CD4-positive, alpha-beta memory T cell (primary cell): ENCODE results near the gene APOBEC3B. TPM values are rescaled to one million over a fixed set of nuclear protein-coding genes. Genes with fewer than 3 reads are reported as not detected.
"Not testable (repeated sequence)": the region's sequence is repeated elsewhere in the genome, so short reads cannot be mapped to it uniquely, and the experiment has no call there.

Experiments
- CTCF ChIA-PET: fragments of 350-600 bp; sonication (Branson Sonifier 250); formaldehyde crosslinking; loops from one replicate; lab custom pipeline; 2021; ENCODE audit warnings: inconsistent platforms; ENCODE audit not compliant: partially characterized antibody; lab: Charles Lee
- POLR2A ChIA-PET: fragments of 350-600 bp; sonication (Branson Sonifier 250); formaldehyde crosslinking; loops from one replicate; lab custom pipeline; 2021; ENCODE audit not compliant: partially characterized antibody; lab: Charles Lee
- DNase-seq, 5 donors: peaks; one replicate each; pipeline versions ENCODE4 v3.0.0 to v3.0.0-alpha.2; 2020 to 2022; ENCODE audit warnings: mixed read lengths in 1 of 5
- H3K27ac ChIP-seq: one replicate; pipeline ENCODE4 v1.7.0; 2013; ENCODE audit warnings: low read depth, low read length
- H3K27me3 ChIP-seq: 2 replicates; pipeline ENCODE4 v1.7.0; 2013; ENCODE audit warnings: mild to moderate bottlenecking, low read length, moderate library complexity; ENCODE audit not compliant: insufficient read depth
- H3K36me3 ChIP-seq: 2 replicates; pipeline ENCODE4 v1.7.0; 2013; ENCODE audit warnings: mild to moderate bottlenecking, low read length, moderate library complexity; ENCODE audit not compliant: insufficient read depth
- H3K4me1 ChIP-seq: 2 replicates; pipeline ENCODE4 v1.7.0; 2013; ENCODE audit warnings: mild to moderate bottlenecking, low read length, moderate library complexity; ENCODE audit not compliant: insufficient read depth
- H3K4me3 ChIP-seq, 2 donors: one replicate each; pipeline ENCODE4 v1.7.0; 2013; ENCODE audit warnings: low read length in 2 of 2, mild to moderate bottlenecking in 1 of 2
- H3K9me3 ChIP-seq, 2 donors: one replicate each; pipeline ENCODE4 v1.7.0; 2013; ENCODE audit warnings: low read length in 2 of 2, control low read depth in 1 of 2; ENCODE audit not compliant: control insufficient read depth in 1 of 2
- H3K27ac Mint-ChIP-seq, 7 donors: one replicate each; pipeline ENCODE4 v1.8.0; 2020 to 2021; ENCODE audit warnings: mixed read lengths in 7 of 7, mild to moderate bottlenecking in 6 of 7, inconsistent platforms in 3 of 7, moderate library complexity in 3 of 7
- H3K27me3 Mint-ChIP-seq, 2 donors: one replicate each; pipeline ENCODE4 v1.8.0; 2020 to 2021; ENCODE audit warnings: mixed read lengths in 2 of 2
- H3K36me3 Mint-ChIP-seq, 2 donors: one replicate each; pipeline ENCODE4 v1.8.0; 2020 to 2021; ENCODE audit warnings: mixed read lengths in 2 of 2, inconsistent platforms in 1 of 2, mild to moderate bottlenecking in 1 of 2
- H3K4me1 Mint-ChIP-seq, 4 donors: one replicate each; pipeline ENCODE4 v1.8.0; 2020 to 2021; ENCODE audit warnings: mixed read lengths in 4 of 4, mild to moderate bottlenecking in 1 of 4
- H3K4me3 Mint-ChIP-seq, 8 donors: one replicate each; pipeline ENCODE4 v1.8.0; 2020 to 2021; ENCODE audit warnings: mixed read lengths in 8 of 8, mild to moderate bottlenecking in 7 of 8, moderate library complexity in 6 of 8, inconsistent platforms in 3 of 8
- H3K9me3 Mint-ChIP-seq, 8 donors: one replicate each; pipeline ENCODE4 v1.8.0; 2020 to 2021; ENCODE audit warnings: mixed read lengths in 8 of 8, mild to moderate bottlenecking in 5 of 8, inconsistent platforms in 3 of 8, moderate library complexity in 1 of 8
- intact Hi-C: fragments of 100-400 bp; cut with micrococcal nuclease; formaldehyde crosslinking; loops from one replicate; pipeline ENCODE4 v1.15.1; 2023
- polyA plus RNA-seq, 2 donors: library from polyadenylated mRNA; unstranded; fragments of 300-500 nt; fragmentation: Illumina TruSeq; gene quantifications; one replicate each; pipeline ENCODE4 v1.2.3, GENCODE V29; 2021
- total RNA-seq, 2 experiments: library from RNA; stranded (reverse); gene quantifications; one replicate each; pipeline ENCODE4 v1.2.3, GENCODE V29; 2021

Gene APOBEC3B
- total and polyA plus RNA-seq, 4 experiments from 2014 or later, result 0.31 to 1.3 (median 0.48) TPM

DNA sequence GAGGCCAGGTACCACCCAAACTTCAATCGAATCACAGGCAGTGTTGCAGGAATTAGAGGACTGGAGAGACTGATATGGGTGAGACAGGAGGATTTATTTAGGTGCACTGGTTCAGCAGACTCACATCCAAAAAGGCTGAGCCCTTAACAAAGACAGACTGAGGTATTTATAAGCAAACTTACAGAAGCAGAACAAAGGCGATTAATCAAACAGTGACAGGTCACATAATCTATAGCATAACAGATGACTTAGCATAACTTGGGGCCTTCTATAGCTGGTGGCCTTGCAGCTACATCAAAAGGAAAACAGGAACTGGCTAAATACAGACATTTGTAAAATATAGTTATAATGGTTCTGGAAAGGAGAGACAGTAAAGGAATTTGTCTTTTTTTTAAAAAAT, 2.1 kb downstream of the APOBEC3B start:
- ChIA-PET POLR2A (interaction anchor here (0.9 to 1.8 kb wide), 3 partner anchors 19 to 113 kb away, joined by 3 to 7 read pairs (median 4); no protein-coding TSS in a partner anchor), CTCF (interaction anchor here (1.8 to 4.1 kb wide), 2 partner anchors 10 to 19 kb away, joined by 10 to 18 read pairs; no protein-coding TSS in a partner anchor)
- H3K9me3 Mint-ChIP-seq, result peaks cover 0 to 16% (median 4%) of the 10 kb centered on the region in 8 donors
- Histone ChIP-seq H3K9me3 (no peaks in the 10 kb centered on the region), H3K4me1 (peaks cover 60% of the 10 kb centered on the region), H3K27ac (peak overlapping the region; percentile 30), H3K27me3 (no peaks in the 10 kb centered on the region), H3K36me3 (no peaks in the 10 kb centered on the region), H3K4me3 (no peak overlapping the region)
- intact Hi-C loops, result loop anchor here (2.0 kb wide), 1 partner anchor 19 kb away; no protein-coding TSS in a partner anchor
- no peaks in the 10 kb centered on the region for H3K27me3 Mint-ChIP-seq
- H3K4me3 Mint-ChIP-seq, result peak overlapping the region in 5 of 8 donors; percentile 11 to 54 (median 28)
- no peak for DNase-seq
- H3K27ac Mint-ChIP-seq, result peak overlapping the region in 6 of 7 donors; percentile 77 to 97 (median 86)
- H3K36me3 Mint-ChIP-seq, result peaks cover 0 to 7% of the 10 kb centered on the region in 2 donors
- H3K4me1 Mint-ChIP-seq, result peaks cover 34 to 72% (median 42%) of the 10 kb centered on the region in 4 donors

DNA sequence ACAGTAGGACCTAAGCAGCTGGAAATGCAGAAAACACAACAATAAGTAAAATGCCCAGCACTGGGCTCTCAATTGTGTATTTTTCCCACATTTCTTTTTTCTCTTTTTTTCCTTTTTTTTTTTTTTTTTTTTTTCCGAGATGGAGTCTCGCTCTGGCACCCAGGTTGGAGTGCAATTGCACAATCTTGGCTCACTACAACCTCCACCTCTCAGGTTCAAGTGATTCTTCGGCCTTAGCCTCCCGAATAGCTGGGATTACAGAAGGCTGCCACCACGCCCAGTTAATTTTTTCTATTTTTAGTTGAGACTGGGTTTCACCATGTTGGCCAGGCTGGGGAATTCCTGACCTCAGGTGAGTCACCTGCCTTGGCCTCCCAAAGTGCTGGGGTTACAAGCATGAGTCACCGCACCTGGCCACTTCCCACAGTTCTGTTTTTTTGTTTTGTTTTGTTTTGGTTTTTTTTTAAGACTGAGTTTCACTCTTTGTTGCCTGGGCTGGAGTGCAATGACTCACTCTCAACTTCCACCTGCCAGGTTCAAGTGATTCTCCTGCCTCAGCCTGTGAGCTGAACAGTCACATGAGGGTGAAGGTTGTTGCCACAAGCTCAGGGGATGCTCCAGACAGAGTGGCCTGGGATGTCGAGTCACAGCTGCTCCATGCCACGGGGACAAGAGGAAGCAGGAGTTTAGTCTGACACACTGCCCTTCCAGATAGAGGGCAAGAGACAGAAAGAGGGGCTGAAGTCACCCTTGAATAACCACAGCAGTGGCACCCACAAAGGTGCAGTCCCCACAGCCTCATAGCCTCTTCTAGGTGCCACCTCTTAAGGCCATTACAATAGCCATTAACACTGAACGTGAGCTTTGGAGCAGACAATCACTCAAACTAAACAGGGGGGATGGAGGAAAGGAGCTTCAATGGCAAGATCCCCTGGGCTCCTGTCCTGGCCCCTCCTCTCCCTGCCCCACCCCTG, 2.9 kb downstream of the APOBEC3B start:
- peaks cover 68% of the 10 kb centered on the region for H3K4me1 ChIP-seq

DNA sequence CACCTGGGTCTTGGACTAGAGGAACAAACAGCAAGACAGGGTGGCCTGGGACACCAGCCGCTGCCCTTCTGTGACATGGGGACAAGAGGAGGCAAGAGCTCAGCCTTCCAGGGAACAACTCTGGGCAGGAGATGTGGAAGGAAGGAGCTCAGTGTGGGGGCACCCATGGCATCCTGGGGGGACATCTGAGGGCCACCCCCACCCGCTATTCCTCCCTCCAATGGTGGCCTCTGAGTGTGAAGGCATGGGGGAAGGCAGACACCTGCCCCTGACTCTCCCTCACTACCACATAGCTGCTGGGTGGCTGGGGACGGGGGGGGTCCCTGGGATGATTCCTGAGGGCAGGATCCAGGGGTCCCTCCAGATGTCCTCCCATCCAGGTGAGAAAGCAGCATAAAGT, 4.5 kb downstream of the APOBEC3B start:
- Histone ChIP-seq H3K4me3 (no peak overlapping the region), H3K4me1 (peaks cover 68% of the 10 kb centered on the region), H3K27ac (no peak overlapping the region), H3K36me3 (no peaks in the 10 kb centered on the region), H3K9me3 (no peaks in the 10 kb centered on the region), H3K27me3 (no peaks in the 10 kb centered on the region)
- intact Hi-C loops, result loop anchor here (5.0 kb wide), 1 partner anchor 279 kb away; the partner anchor contains the start of gene GTPBP1
- POLR2A ChIA-PET, result no interaction called here
- Mint-ChIP-seq H3K9me3 (peaks cover 0 to 16% (median 4%) of the 10 kb centered on the region in 8 donors), H3K4me1 (peaks cover 36 to 80% (median 45%) of the 10 kb centered on the region in 4 donors), H3K27me3 (no peaks in the 10 kb centered on the region), H3K27ac (peak overlapping the region in 5 of 7 donors; percentile 25 to 85 (median 57)), H3K4me3 (peak overlapping the region in 1 of 8 donors; percentile 46), H3K36me3 (peaks cover 0 to 7% of the 10 kb centered on the region in 2 donors)
- DNase-seq, result no peak
- CTCF ChIA-PET, result interaction anchor here (1.0 kb wide), 1 partner anchor 17 kb away, joined by 3 read pairs; no protein-coding TSS in a partner anchor

More for the DNA sequence above, 2.9 kb downstream of the APOBEC3B start:
- peak overlapping the region in 7 of 8 donors; percentile 51 to 82 (median 67) for H3K4me3 Mint-ChIP-seq
- CTCF ChIA-PET, result interaction anchor here (1.8 to 4.1 kb wide), 2 partner anchors 11 to 18 kb away, joined by 10 to 18 read pairs; no protein-coding TSS in a partner anchor
- not testable (repeated sequence) for H3K36me3 Mint-ChIP-seq, H3K27me3 ChIP-seq, H3K4me3 ChIP-seq, H3K27me3 Mint-ChIP-seq, H3K9me3 ChIP-seq, H3K36me3 ChIP-seq
- peak; percentile 76 to 97 (median 89) for DNase-seq
- intact Hi-C loops, result loop anchor here (1.0 to 5.0 kb wide), 4 partner anchors 18 to 278 kb away; partner anchors contain the start of genes CBX6 and GTPBP1
- peaks cover 0 to 16% (median 4%) of the 10 kb centered on the region in 8 donors for H3K9me3 Mint-ChIP-seq
- peak overlapping the region; percentile 89 to 98 (median 96) for H3K27ac Mint-ChIP-seq
- POLR2A ChIA-PET, result interaction anchor here (0.9 to 1.8 kb wide), 3 partner anchors 18 to 114 kb away, joined by 3 to 7 read pairs (median 4); no protein-coding TSS in a partner anchor
- H3K27ac ChIP-seq, result peak overlapping the region; percentile 30
- H3K4me1 Mint-ChIP-seq, result peaks cover 40 to 80% (median 49%) of the 10 kb centered on the region in 4 donors

DNA sequence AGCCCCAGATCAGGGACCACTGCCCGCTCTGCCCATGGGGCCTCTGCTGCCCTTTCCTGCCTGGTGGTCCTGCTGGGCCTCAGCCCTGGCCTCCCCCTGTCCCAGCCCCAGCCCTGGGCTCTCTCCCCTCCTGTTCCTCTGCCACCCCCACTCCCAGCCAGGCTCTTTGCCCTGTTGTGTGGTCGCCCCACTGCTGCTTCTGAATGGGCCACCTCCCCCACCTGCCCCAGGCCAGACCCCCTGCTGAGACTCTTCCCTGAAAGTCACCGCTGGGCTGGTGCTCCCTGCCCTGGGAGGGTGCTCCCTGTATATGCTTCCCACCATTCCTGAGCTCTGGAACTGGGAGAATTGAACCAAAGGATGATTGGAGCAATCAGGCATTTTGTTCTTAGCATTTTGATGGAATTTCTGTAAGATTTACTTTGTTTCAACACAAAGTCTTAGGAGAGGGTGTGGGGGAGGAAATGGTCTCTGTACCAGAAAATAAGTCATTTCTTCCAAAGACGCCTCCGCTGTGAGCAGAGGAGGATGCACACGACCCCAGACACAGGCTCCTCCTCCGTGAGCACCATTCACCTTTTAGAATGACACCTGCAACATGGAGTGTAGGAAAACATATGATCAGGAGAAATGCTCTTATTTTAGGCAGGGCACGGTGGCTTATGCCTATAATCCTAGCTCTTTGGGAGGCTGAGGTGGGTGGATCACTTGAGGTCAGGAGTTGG, 5.2 kb downstream of the APOBEC3B start:
- no peak for DNase-seq
- ChIA-PET CTCF (interaction anchor here (1.0 kb wide), 1 partner anchor 16 kb away, joined by 3 read pairs; no protein-coding TSS in a partner anchor), POLR2A (no interaction called here)
- peaks cover 32 to 73% (median 40%) of the 10 kb centered on the region in 4 donors for H3K4me1 Mint-ChIP-seq
- no peaks in the 10 kb centered on the region for H3K27me3 Mint-ChIP-seq
- intact Hi-C loops, result loop anchor here (5.0 kb wide), 1 partner anchor 280 kb away; the partner anchor contains the start of gene GTPBP1
- no peak overlapping the region for H3K27ac ChIP-seq
- no peaks in the 10 kb centered on the region for H3K27me3 ChIP-seq
- peaks cover 0 to 4% of the 10 kb centered on the region in 2 donors for H3K36me3 Mint-ChIP-seq
- H3K36me3 ChIP-seq, result no peaks in the 10 kb centered on the region
- H3K4me3 ChIP-seq, result no peak overlapping the region
- H3K9me3 ChIP-seq, result no peaks in the 10 kb centered on the region
- H3K9me3 Mint-ChIP-seq, result peaks cover 0 to 16% (median 4%) of the 10 kb centered on the region in 8 donors
- peak overlapping the region in 6 of 7 donors; percentile 7 to 84 (median 62) for H3K27ac Mint-ChIP-seq
- peaks cover 61% of the 10 kb centered on the region for H3K4me1 ChIP-seq
- H3K4me3 Mint-ChIP-seq, result peak overlapping the region in 2 of 8 donors; percentile 21 to 40

DNA sequence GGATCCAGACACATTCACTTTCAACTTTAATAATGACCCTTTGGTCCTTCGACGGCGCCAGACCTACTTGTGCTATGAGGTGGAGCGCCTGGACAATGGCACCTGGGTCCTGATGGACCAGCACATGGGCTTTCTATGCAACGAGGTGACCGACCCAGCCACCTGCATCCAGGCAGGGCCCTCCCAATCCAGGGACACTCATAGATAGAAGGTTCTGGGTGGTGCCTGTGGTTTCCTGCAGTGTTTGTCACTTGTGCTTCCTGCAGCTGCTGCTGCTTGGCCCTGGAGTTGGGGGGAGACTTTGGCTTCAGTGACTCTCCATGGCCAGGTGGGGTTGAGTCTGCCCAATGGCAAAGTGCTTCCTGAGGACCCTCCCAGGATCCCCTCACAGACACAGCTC, 7.3 kb downstream of the APOBEC3B start:
- Histone ChIP-seq H3K4me1 (peaks cover 51% of the 10 kb centered on the region), H3K9me3 (no peaks in the 10 kb centered on the region), H3K27ac (no peak overlapping the region), H3K4me3 (no peak overlapping the region), H3K27me3 (no peaks in the 10 kb centered on the region), H3K36me3 (no peaks in the 10 kb centered on the region)
- Mint-ChIP-seq H3K36me3 (peaks cover 0 to 4% of the 10 kb centered on the region in 2 donors), H3K9me3 (peaks cover 0 to 7% (median 0%) of the 10 kb centered on the region in 8 donors), H3K4me3 (peak overlapping the region in 7 of 8 donors; percentile 43 to 88 (median 58)), H3K4me1 (peaks cover 28 to 70% (median 41%) of the 10 kb centered on the region in 4 donors), H3K27me3 (peaks cover 0 to 2% of the 10 kb centered on the region in 2 donors), H3K27ac (peak overlapping the region in 6 of 7 donors; percentile 48 to 91 (median 74))
- DNase-seq, result peak in 3 of 5 donors; percentile 19 to 66 (median 25)
- CTCF ChIA-PET, result no interaction called here
- intact Hi-C loops, result loop anchor here (5.0 kb wide), 1 partner anchor 282 kb away; the partner anchor contains the start of gene GTPBP1
- POLR2A ChIA-PET, result no interaction called here

DNA sequence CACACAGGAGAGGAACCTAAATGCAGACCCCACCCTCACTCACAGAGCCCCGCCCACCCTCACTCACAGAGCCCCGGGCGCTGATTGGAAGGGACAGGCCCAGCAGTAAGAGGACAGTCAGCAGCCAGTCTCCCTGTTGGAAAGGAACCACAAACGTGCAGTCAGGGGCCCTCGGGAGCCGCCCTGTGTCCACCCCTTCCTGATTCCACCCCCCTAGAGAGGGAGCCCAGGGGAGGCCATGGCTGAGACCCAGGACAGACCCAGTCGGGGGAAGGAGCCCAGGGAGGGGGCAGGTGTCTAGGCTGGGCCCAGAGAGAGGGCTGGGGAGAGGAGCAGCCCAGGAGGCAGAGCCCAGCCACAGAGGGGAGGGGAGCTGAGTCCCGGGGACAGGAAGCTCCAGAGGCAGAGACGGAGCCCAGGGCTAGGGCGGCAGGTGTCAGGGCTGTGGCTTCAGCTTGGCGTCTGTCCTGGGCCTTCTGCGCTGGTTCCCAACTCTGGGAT, 10.8 kb downstream of the APOBEC3B start:
- H3K27me3 ChIP-seq, H3K36me3 Mint-ChIP-seq, H3K36me3 ChIP-seq, H3K9me3 Mint-ChIP-seq, DNase-seq, intact Hi-C loops, H3K9me3 ChIP-seq, H3K27ac ChIP-seq, CTCF ChIA-PET, H3K27me3 Mint-ChIP-seq, H3K4me3 ChIP-seq: not testable (repeated sequence)
- peaks cover 25% of the 10 kb centered on the region for H3K4me1 ChIP-seq
- peak overlapping the region in 1 of 7 donors; percentile 20 for H3K27ac Mint-ChIP-seq
- peak overlapping the region in 1 of 8 donors; percentile 20 for H3K4me3 Mint-ChIP-seq
- POLR2A ChIA-PET, result interaction anchor here (1.1 kb wide), 1 partner anchor 327 kb away, joined by 3 read pairs; the partner anchor contains the start of gene RPL3
- H3K4me1 Mint-ChIP-seq, result peaks cover 17 to 38% (median 21%) of the 10 kb centered on the region in 4 donors
